CMK (cell line): Measurements from ENCODE around the gene PHF12.
"Not testable (repeated sequence)": the region's sequence is repeated elsewhere in the genome, so short reads cannot be mapped to it uniquely, and the experiment has no call there.

Experiments used
- DNase-seq: peaks from one replicate; pipeline ENCODE4 v3.0.0-alpha.2; 2010; ENCODE audit warnings: low read depth

PHF12 gene

GRCh38 chr17:28929787-28930186, 21.5 kb downstream of the PHF12 start:
- no peak for DNase-seq

GRCh38 chr17:28928061-28928460, 23.3 kb downstream of the PHF12 start:
- no peak for DNase-seq

DNA sequence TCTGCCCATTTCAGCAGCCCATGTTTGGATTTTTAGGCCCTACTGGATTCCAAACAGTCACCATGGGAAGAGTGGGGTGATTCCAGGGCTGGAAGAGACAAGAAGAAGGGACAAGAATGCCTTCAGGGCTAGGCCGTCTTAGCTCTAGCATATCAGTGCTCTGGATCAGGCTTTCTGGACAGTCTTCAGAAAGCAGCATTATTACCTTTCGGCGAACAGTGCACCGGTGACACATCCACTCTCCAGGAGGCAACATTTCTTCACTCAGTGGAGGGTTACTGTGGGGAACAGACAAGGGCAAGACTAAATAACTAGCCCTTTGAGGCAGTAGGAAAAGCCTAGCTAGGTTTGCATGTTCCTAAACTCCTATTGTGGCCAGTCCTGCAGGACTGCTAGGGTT, 24.5 kb downstream of the PHF12 start:
- no peak for DNase-seq

DNA sequence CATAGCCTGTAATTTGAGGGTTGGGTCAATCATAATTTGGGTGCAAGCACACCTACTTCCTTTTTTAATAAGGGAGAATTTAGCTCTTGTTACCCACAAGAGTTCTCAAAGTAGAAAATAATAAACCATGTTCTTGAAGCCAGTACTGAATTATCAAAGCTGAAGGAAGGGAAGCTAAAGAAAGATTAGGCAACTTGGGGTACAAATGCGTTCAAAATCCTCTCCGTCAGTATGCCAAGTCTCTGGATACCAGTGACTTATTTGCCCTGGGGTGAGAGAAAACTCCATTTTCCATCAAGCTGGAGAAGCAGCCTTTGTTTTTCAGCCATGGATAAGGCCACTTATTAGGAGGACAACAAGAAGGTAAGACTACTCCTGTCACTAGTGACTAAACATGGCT, 25.0 kb downstream of the PHF12 start:
- no peak for DNase-seq

GRCh38 chr17:28925912-28926365, 25.4 kb downstream of the PHF12 start:
- DNase-seq: no peak

- DNase-seq: no peak
Observed at GRCh38 chr17:28920201-28920600, 31.1 kb downstream of the PHF12 start.

DNA sequence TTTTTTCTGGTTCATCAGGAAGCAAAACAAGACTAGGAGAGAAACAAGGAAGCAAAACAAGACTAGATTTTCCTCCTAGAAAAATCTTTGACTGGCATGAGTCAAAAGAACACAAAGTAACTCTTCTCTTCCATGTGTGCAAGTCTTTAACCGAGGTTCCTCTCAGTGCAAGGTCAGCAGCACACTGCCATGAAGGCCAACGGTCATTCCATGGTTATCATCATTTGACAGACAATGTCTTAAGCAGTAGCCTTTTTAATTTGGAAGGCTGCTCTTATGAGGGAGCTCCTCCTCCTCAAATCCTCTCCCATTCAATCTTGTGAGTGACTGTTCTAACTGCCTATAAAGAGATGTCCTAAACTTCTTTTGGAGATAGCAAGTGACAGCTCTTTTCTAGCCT, 33.0 kb downstream of the PHF12 start:
- DNase-seq: no peak

GRCh38 chr17:28917465-28917864, 33.9 kb downstream of the PHF12 start:
- no peak for DNase-seq

DNA sequence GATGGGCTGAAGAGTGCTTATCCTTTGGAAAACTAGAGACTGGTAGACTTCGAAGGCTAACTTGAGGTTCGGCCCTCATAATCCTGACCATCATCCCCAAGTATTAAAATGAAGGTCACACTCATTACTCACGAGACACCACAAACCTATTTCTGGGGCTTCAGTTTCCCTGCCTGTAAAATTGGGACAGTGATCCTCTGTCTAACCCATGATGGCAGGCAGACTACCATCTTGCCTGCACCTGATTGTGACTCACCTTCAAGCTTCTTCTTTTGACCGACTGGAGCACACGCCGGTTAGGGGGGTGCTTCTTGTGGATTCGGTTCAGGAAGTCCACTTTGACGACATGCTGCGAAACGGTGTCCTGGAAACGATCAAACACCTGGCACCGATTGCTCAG, 34.3 kb downstream of the PHF12 start:
- DNase-seq: no peak

DNA sequence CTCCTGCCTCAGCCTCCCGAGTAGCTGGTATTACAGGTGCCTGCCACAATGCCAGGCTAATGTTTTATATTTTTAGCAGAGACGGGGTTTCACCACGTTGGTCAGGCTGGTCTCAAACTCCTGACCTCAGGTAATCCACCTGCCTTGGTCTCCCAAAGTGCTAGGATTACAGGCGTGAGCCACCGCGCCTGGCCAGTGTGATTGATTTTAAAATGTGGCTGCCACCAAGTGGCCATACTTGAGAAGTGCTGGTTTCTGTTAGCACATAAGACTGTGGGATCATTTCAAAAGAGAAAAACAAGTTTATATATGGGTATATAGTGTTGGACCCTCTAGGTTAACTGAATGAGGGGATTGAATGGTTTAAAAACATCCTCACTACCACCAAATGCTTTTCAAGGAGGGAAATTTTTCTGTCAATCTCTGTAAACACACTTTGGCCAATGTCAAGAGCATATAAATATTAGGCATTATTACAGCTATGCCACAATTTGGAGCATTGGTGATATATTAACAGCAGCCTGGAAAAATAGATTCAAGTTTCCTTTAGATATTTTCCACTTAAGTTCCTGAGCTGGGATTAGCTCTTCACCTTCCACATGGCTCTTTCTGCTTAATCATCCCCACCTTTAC, 34.9 kb downstream of the PHF12 start:
- no peak for DNase-seq

DNA sequence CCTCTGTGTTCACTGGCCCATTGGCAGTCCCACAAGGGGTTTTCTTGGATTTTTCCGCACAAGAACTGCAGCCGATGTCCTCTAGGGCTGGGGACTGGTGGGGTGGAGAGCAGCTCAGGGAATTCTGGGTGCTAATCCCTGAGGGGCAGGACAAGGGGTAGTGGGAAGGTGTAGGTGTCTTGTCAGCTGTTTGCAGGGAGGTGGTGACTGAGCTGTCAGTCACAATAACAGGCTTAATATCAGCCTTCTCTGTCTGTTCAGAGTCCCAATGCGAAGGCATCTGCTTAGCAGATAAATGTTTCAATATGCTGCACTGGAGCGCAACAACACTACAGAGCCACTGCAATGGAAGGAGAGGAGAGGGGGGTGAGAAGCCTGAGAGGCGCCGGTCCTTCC, 38.4 kb downstream of the PHF12 start:
- DNase-seq: no peak

- no peak for DNase-seq
Observed at GRCh38 chr17:28912281-28912937, 38.9 kb downstream of the PHF12 start.

GRCh38 chr17:28911411-28912045, 39.8 kb downstream of the PHF12 start:
- no peak for DNase-seq

DNA sequence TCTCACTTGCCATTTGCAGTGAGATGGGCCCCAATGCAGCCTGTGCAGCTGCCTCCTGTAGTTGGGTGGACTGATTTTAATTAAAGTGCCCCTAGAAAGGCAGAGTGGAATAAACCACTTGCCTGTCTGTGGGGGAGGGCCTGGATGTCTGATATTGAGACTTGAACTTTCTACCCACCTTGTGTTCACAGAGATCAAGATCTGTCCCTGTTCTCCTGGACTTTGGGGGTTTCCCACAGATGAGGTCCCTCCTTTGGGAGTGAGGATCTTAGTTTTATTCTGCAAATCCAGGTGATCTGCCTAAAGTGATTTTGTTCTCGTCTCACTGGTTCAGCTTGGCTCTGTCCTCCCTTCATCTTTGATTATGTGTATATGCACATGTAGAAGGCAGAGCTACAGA, 40.8 kb downstream of the PHF12 start:
- DNase-seq: no peak

- DNase-seq: no peak
Observed at GRCh38 chr17:28908640-28909167, 42.6 kb downstream of the PHF12 start.

- no peak for DNase-seq
Observed at GRCh38 chr17:28907709-28908475, 43.4 kb downstream of the PHF12 start.

DNA sequence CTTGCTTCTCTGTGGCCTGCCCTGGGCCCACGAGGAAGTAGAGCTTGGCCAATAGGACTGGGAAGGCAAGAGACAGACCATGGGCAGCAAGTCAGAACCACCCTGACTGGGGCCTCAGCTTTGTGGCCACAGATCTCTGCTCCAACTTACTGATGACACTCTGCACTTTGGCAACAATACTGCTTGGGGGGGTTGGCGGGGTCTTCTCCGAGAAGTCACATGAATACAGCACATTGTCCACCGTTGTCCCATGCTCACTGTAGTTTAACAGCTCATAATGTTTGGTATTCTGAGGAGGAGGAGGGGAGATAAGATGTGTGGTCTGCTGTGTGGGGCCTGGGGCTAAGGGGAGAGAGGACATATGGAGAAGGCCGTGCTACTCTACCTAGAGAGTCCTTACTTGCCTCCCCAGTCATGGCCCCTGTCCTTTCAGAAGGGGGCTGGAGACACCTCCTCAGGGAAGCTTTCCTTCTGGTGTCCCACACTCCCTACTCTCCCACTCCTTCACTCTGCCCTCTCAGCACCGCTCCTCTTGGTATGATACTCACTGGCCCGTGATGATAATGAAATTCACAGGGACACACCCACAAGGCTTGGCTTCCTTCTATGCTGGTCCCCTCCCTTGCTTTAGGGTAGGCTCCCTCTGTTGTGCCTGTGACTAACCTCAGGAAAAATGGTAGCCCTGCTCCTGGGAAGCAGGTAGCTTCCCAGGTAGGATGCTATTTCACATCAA, 44.4 kb downstream of the PHF12 start:
- DNase-seq: no peak

DNA sequence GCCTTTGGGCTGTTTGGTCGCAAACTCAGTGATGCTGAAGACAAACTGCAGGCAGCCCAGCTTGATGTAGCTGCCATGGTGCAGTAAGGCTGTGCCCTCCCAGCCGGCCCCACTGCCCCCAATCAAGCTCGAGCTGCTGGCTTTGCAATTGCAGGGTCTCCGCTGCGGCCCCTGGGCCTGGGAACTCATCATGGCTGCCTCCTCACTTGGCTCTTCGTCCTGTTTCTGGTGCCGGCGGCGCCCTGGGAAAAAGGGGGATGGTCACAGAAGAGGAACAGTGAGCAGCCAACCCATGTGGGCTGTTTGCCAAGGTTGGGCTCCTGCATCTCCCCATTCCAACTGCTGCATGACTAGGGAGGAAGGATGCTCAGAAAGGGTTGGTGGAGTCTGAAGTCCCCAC, 45.0 kb downstream of the PHF12 start:
- no peak for DNase-seq

GRCh38 chr17:28904800-28905199, 46.5 kb downstream of the PHF12 start:
- DNase-seq: no peak

- not testable (repeated sequence) for DNase-seq
Observed at GRCh38 chr17:28903546-28903841, 47.8 kb downstream of the PHF12 start.

DNA sequence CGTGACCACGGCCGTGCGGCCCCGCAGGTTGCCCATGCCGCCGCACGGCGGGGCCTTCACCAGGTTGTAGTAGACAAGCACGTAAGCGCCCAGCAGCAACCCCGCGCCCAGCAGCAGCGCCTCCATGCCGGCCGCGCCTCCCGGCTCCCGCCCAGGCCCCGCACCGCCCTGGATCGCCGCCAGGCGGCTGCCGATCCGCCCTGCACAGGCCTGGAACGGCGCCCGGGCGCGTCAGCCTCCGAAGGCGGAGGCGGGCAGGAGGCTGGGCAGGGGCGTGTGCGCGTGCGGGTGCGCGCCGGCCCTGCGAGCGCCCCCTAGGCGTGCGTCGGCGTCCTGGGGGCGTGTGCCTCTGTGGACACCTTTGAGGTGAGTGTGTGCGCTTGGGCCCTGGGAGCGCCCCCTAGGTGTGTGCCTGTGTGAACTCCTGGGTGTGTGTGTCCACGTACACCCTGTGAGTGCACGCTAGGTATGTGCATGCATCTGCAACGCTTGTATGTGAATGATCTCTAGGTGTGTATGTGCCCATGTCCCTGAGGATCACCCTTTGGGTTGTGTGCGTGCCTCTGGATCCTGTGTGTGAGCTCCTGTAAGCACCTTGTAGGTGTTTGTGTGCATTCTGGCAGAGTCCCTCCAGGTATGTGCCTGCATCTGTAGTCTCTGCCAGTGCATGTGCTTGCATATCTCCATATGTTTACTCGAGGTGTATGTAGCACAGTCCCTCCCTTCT, 48.3 kb downstream of the PHF12 start, which contains the start of gene DHRS13:
DHRS13 (minus strand) TSS at position 261 of the 727 bp plus-strand sequence; CDS start at position 126, 135 bp downstream.
- DNase-seq: peak; percentile 93
